WERI-Rb-1 (cell line): ENCODE results near the gene CEACAM16.

ENCODE experiments used
- DNase-seq: peaks from one replicate; pipeline ENCODE4 v3.0.0-alpha.2; 2020
- H3K27ac ChIP-seq: fragments of 250-450 bp; sonication (Bioruptor Pico); 2 replicates; pipeline ENCODE4 v1.5.1; 2020; ENCODE audit warnings: mild to moderate bottlenecking, moderate library complexity
- H3K27me3 ChIP-seq: fragments of 250-450 bp; sonication (Bioruptor Pico); 2 replicates; pipeline ENCODE4 v1.5.1; 2021; ENCODE audit warnings: mild to moderate bottlenecking, low read depth, moderate library complexity; ENCODE audit not compliant: insufficient read depth, severe bottlenecking
- H3K36me3 ChIP-seq: fragments of 250-450 bp; sonication (Bioruptor Pico); 2 replicates; pipeline ENCODE4 v1.5.1; 2020; ENCODE audit warnings: mild to moderate bottlenecking, moderate library complexity
- H3K4me3 ChIP-seq: 2 replicates; pipeline ENCODE4 v1.5.1; 2011; ENCODE audit warnings: low read depth, mild to moderate bottlenecking, control low read depth, low read length
- H3K9me3 ChIP-seq: fragments of 250-450 bp; sonication (Bioruptor Pico); 2 replicates; pipeline ENCODE4 v1.5.1; 2021; ENCODE audit warnings: mild to moderate bottlenecking, moderate library complexity; ENCODE audit not compliant: severe bottlenecking
- CTCF ChIP-seq: IDR thresholded peaks from 2 replicates; pipeline ENCODE4 v1.5.1; 2011; ENCODE audit warnings: low read depth, mild to moderate bottlenecking, control low read depth, inconsistent platforms, low read length

Gene CEACAM16

DNA sequence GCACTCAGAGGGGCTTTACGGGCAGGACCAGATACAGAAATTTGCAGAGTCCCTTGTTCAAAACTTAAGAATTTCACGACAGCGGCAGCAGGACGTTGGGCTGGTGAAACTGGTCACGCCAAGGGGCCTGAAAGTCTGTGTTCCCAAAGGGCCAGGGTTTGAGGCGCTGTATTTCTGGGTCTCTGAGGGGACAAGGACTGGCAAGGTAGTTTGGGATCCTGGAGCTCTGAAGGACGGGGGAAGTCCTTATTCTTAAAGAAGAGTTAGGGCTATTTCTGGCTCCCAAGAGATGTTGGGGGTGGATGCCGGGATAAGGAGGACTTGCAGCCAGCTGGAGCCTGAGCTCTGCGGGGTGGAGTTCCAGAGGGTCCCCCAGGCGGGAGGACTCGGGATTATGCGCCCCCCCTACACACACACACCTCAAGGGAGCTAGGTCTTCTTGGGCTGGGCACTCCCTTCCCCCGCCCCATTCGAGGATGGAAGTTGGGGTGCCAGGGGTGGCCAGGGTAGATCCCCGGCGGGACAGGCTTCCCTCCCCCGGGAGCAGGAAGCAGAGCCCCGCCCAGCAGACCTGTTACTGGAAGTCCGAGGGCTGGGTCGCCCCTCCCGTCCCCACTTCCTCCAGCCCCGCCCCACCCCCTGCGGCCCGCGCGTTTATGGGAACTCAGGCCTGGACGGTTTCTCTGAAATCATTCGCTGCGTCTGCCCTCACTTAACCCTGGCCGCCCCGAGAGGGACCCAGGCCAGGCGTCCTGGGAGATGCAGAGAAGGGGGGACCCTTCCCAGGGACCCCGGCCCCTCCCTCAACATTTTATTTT, 55.2 kb downstream of the CEACAM16 start:
- H3K27me3 ChIP-seq, result no peaks in the 10 kb centered on the region
- peak overlapping the region; percentile 65 for H3K4me3 ChIP-seq
- TF ChIP-seq CTCF, result no peak
- no peaks in the 10 kb centered on the region for H3K9me3 ChIP-seq
- DNase-seq, result peak; percentile 88
- H3K27ac ChIP-seq, result peak overlapping the region; percentile 81
- H3K36me3 ChIP-seq, result peaks cover 5% of the 10 kb centered on the region

GRCh38 chr19:44754750-44755080, 55.8 kb downstream of the CEACAM16 start:
- peaks cover 5% of the 10 kb centered on the region for H3K36me3 ChIP-seq
- no peak for DNase-seq
- H3K27me3 ChIP-seq, result no peaks in the 10 kb centered on the region
- no peak for TF ChIP-seq CTCF
- H3K4me3 ChIP-seq, result peak overlapping the region; percentile 65
- H3K27ac ChIP-seq, result peak overlapping the region; percentile 81
- no peaks in the 10 kb centered on the region for H3K9me3 ChIP-seq

GRCh38 chr19:44755219-44755618, 56.3 kb downstream of the CEACAM16 start:
- H3K27ac ChIP-seq, result peak overlapping the region; percentile 81; the same call in 1 of the 2 replicates

GRCh38 chr19:44756089-44756562, 57.2 kb downstream of the CEACAM16 start:
- Histone ChIP-seq H3K27ac (no peak overlapping the region), H3K36me3 (peaks cover 5% of the 10 kb centered on the region), H3K9me3 (no peaks in the 10 kb centered on the region), H3K4me3 (no peak overlapping the region), H3K27me3 (no peaks in the 10 kb centered on the region)
- no peak for TF ChIP-seq CTCF
- DNase-seq, result no peak

More at GRCh38 chr19:44755219-44755618, 56.3 kb downstream of the CEACAM16 start:
- H3K9me3 ChIP-seq, result no peaks in the 10 kb centered on the region
- DNase-seq, result no peak
- peaks cover 5% of the 10 kb centered on the region for H3K36me3 ChIP-seq
- H3K4me3 ChIP-seq, result no peak overlapping the region
- H3K27me3 ChIP-seq, result no peaks in the 10 kb centered on the region
- no peak for TF ChIP-seq CTCF

DNA sequence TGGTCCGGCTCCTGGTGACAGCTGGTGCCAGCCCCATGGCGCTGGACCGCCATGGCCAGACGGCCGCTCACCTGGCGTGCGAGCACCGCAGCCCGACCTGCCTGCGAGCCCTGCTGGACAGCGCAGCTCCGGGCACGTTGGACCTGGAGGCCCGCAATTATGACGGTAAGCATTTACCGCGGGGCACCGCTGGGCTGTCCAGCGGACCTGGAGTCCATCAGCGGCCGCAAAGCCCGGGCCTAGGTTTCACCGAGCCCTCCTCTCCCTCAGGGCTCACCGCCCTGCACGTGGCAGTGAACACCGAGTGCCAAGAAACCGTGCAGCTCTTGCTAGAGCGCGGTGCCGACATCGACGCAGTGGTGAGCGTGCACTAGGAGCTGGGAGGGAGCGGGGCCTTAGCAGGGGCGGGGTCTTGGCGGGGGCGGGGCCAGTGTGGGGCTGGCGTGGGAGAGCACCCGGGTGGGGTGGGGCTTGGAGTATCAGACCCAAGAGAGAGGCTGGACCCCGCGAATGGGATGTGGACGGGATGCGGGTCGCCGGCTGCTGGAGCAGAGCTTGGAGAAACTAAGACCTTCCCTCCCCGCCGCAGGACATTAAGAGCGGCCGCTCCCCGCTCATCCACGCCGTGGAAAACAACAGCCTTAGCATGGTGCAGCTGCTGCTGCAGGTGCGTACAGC, 58.2 kb downstream of the CEACAM16 start:
- TF ChIP-seq CTCF, result no peak
- no peaks in the 10 kb centered on the region for H3K27me3 ChIP-seq
- no peaks in the 10 kb centered on the region for H3K9me3 ChIP-seq
- H3K4me3 ChIP-seq, result no peak overlapping the region
- H3K27ac ChIP-seq, result no peak overlapping the region
- no peaks in the 10 kb centered on the region; the same call in 1 of the 2 replicates for H3K36me3 ChIP-seq
- DNase-seq, result no peak
